WTC11 (cell line): ENCODE data around the gene TJP3. TPM values are rescaled to one million over a fixed set of nuclear protein-coding genes. Genes with fewer than 3 reads are reported as not detected.

Source experiments
- ATAC-seq: fragments of 200-7000 bp; cut with Tn5 transposase; 2 replicates; pipeline ENCODE4 v1.10.0; 2021; ENCODE audit warnings: mild to moderate bottlenecking, moderate library complexity
- CTCF ChIA-PET: fragments of 300-600 bp; sonication (Branson Sonifier 250); formaldehyde crosslinking; loops from one replicate; lab custom pipeline; 2021; ENCODE audit warnings: antibody characterized with exemption; lab: Charles Lee
- POLR2A ChIA-PET: fragments of 350-600 bp; sonication (Branson Sonifier 250); formaldehyde crosslinking; loops from one replicate; lab custom pipeline; 2021; ENCODE audit warnings: antibody characterized with exemption; lab: Charles Lee
- DNase-seq: peaks from one replicate; pipeline ENCODE4 v3.0.0; 2021; ENCODE audit warnings: low spot score
- H3K27ac Mint-ChIP-seq: 2 replicates; pipeline ENCODE4 v1.8.0; 2021; ENCODE audit warnings: mixed read lengths
- H3K27me3 Mint-ChIP-seq: 2 replicates; pipeline ENCODE4 v1.8.0; 2021; ENCODE audit warnings: low read depth, mild to moderate bottlenecking, moderate library complexity, mixed read lengths
- H3K36me3 Mint-ChIP-seq: 2 replicates; pipeline ENCODE4 v1.8.0; 2021; ENCODE audit warnings: mixed read lengths
- H3K4me1 Mint-ChIP-seq: 2 replicates; pipeline ENCODE4 v1.8.0; 2022; ENCODE audit warnings: mixed read lengths
- H3K4me3 Mint-ChIP-seq: 2 replicates; pipeline ENCODE4 v1.8.0; 2021; ENCODE audit warnings: mild to moderate bottlenecking, moderate library complexity, mixed read lengths
- H3K9me3 Mint-ChIP-seq: 2 replicates; pipeline ENCODE4 v1.8.0; 2021; ENCODE audit warnings: mixed read lengths
- AFF4 ChIP-seq: sonication (generic); formaldehyde crosslinking; IDR thresholded peaks from 2 replicates; pipeline ENCODE4 v1.8.1; 2023; ENCODE audit warnings: mild to moderate bottlenecking, missing genetic modification reagents, borderline replicate concordance
- ATF6 ChIP-seq: sonication (generic); formaldehyde crosslinking; IDR thresholded peaks from 2 replicates; pipeline ENCODE4 v1.8.1; 2023; ENCODE audit warnings: mild to moderate bottlenecking, missing genetic modification reagents
- CREB1 ChIP-seq: sonication (generic); formaldehyde crosslinking; IDR thresholded peaks from 2 replicates; pipeline ENCODE4 v1.8.0; 2023; ENCODE audit warnings: mild to moderate bottlenecking, missing genetic modification reagents
- E2F1 ChIP-seq: sonication (generic); formaldehyde crosslinking; IDR thresholded peaks from 2 replicates; pipeline ENCODE4 v1.8.0; 2022; ENCODE audit warnings: mild to moderate bottlenecking, missing genetic modification reagents
- ESRRA ChIP-seq: sonication (generic); formaldehyde crosslinking; IDR thresholded peaks from 2 replicates; pipeline ENCODE4 v1.8.1; 2022; ENCODE audit warnings: mild to moderate bottlenecking, missing genetic modification reagents, borderline replicate concordance
- GRHL2 ChIP-seq: fragments of 250-450 bp; sonication (Bioruptor Pico); IDR thresholded peaks from 2 replicates; pipeline ENCODE4 v1.8.0; 2022; ENCODE audit warnings: mild to moderate bottlenecking, moderate library complexity; ENCODE audit not compliant: insufficient replicate concordance, severe bottlenecking
- IRF1 ChIP-seq: sonication (generic); formaldehyde crosslinking; IDR thresholded peaks from 2 replicates; pipeline ENCODE4 v1.8.0; 2023; ENCODE audit warnings: missing genetic modification reagents
- MAX ChIP-seq: sonication (generic); formaldehyde crosslinking; IDR thresholded peaks from 2 replicates; pipeline ENCODE4 v1.8.0; 2022; ENCODE audit warnings: mild to moderate bottlenecking, missing genetic modification reagents
- NFYB ChIP-seq: sonication (generic); formaldehyde crosslinking; conservative IDR thresholded peaks from 2 replicates; pipeline ENCODE4 v1.8.0; 2022; ENCODE audit warnings: low read depth, missing genetic modification reagents
- NR1H2 ChIP-seq: sonication (generic); formaldehyde crosslinking; IDR thresholded peaks from 2 replicates; pipeline ENCODE4 v1.9.0; 2021; ENCODE audit warnings: mild to moderate bottlenecking, moderate library complexity, missing genetic modification reagents
- NR2C2 ChIP-seq: sonication (generic); formaldehyde crosslinking; IDR thresholded peaks from 2 replicates; pipeline ENCODE4 v1.8.0; 2022; ENCODE audit warnings: mild to moderate bottlenecking, missing genetic modification reagents
- PRRX2 ChIP-seq: fragments of 250-450 bp; sonication (Bioruptor Pico); IDR thresholded peaks from 2 replicates; pipeline ENCODE4 v1.8.0; 2021; ENCODE audit warnings: mild to moderate bottlenecking
- SMAD4 ChIP-seq: sonication (generic); formaldehyde crosslinking; IDR thresholded peaks from 2 replicates; pipeline ENCODE4 v1.8.0; 2022; ENCODE audit warnings: mild to moderate bottlenecking, missing genetic modification reagents
- TP53 ChIP-seq: sonication (generic); formaldehyde crosslinking; IDR thresholded peaks from 2 replicates; pipeline ENCODE4 v1.8.1; 2023; ENCODE audit warnings: mild to moderate bottlenecking, missing genetic modification reagents
- USF1 ChIP-seq: sonication (generic); formaldehyde crosslinking; IDR thresholded peaks from 2 replicates; pipeline ENCODE4 v1.8.0; 2022; ENCODE audit warnings: mild to moderate bottlenecking, missing genetic modification reagents
- ZBTB21 ChIP-seq: sonication (generic); formaldehyde crosslinking; IDR thresholded peaks from 2 replicates; pipeline ENCODE4 v1.8.1; 2023; ENCODE audit warnings: mild to moderate bottlenecking, missing genetic modification reagents, borderline replicate concordance
- ZBTB43 ChIP-seq: sonication (generic); formaldehyde crosslinking; IDR thresholded peaks from 2 replicates; pipeline ENCODE4 v1.8.1; 2023; ENCODE audit warnings: mild to moderate bottlenecking, missing genetic modification reagents
- ZNF263 ChIP-seq: sonication (generic); formaldehyde crosslinking; IDR thresholded peaks from 2 replicates; pipeline ENCODE4 v1.8.1; 2022; ENCODE audit warnings: low read depth, mild to moderate bottlenecking, moderate library complexity, missing genetic modification reagents
- ZNF423 ChIP-seq: fragments of 250-450 bp; sonication (Bioruptor Pico); IDR thresholded peaks from 2 replicates; pipeline ENCODE4 v2.1.2; 2022; ENCODE audit warnings: mild to moderate bottlenecking, moderate library complexity
- ZNF425 ChIP-seq: fragments of 250-450 bp; sonication (Bioruptor Pico); conservative IDR thresholded peaks from 2 replicates; pipeline ENCODE4 v1.9.0; 2021; ENCODE audit warnings: mild to moderate bottlenecking
- total RNA-seq: library from RNA; stranded (reverse); gene quantifications from 3 replicates; pipeline ENCODE4 v1.2.3, GENCODE V29; 2021

TJP3 gene
- total RNA-seq, 1 experiment from 2014 or later: 36.2 TPM

GRCh38 chr19:3775831-3776230, 67.6 kb downstream of the TJP3 start:
- Mint-ChIP-seq H3K9me3 (peaks cover 1% of the 10 kb centered on the region), H3K4me1 (peaks cover 5% of the 10 kb centered on the region), H3K27me3 (no peaks in the 10 kb centered on the region), H3K4me3 (no peak overlapping the region), H3K36me3 (peaks cover under 1% of the 10 kb centered on the region; the same call in 1 of the 2 replicates)
- CTCF ChIA-PET: interaction anchor here (2.9 kb wide), 1 partner anchor 47 kb away, joined by 10 read pairs; no protein-coding TSS in a partner anchor
- ATAC-seq: no peak
- TF ChIP-seq SMAD4 (CRISPR knock-in tag) (no peak), AFF4 (CRISPR knock-in tag) (no peak), NR1H2 (no peak), PRRX2 (no peak), ZBTB43 (CRISPR knock-in tag) (no peak), ZBTB21 (CRISPR knock-in tag) (no peak), USF1 (CRISPR knock-in tag) (no peak), IRF1 (CRISPR knock-in tag) (no peak), ESRRA (no peak), ZNF423 (CRISPR knock-in tag) (no peak), TP53 (no peak), NR2C2 (no peak), GRHL2 (no peak), CREB1 (CRISPR knock-in tag) (no peak)
- TF ChIP-seq, all 79 proteins: peak for 0
- no peak for DNase-seq
- H3K27ac Mint-ChIP-seq: no peak overlapping the region
- POLR2A ChIA-PET: interaction anchor here (0.9 kb wide), 1 partner anchor 14 kb away, joined by 3 read pairs; the partner anchor contains the start of gene MRPL54

- H3K4me3 Mint-ChIP-seq: no peak overlapping the region
Observed at GRCh38 chr19:3776479-3777040, 68.4 kb downstream of the TJP3 start.

More at GRCh38 chr19:3776479-3777040, 68.4 kb downstream of the TJP3 start:
- H3K9me3 Mint-ChIP-seq: peaks cover 8% of the 10 kb centered on the region
- CTCF ChIA-PET: no interaction called here
- DNase-seq (no peak), ATAC-seq (no peak)
- no peak overlapping the region for H3K27ac Mint-ChIP-seq
- peaks cover 8% of the 10 kb centered on the region for H3K36me3 Mint-ChIP-seq
- no peaks in the 10 kb centered on the region for H3K4me1 Mint-ChIP-seq
- TF ChIP-seq ZBTB21 (CRISPR knock-in tag): no peak
- no peak for TF ChIP-seq NR1H2
- TF ChIP-seq E2F1: no peak
- TF ChIP-seq ZNF263: no peak
- no peak for TF ChIP-seq USF1 (CRISPR knock-in tag)
- no peak for TF ChIP-seq ZNF425 (CRISPR knock-in tag)
- no peak for TF ChIP-seq MAX (CRISPR knock-in tag)
- TF ChIP-seq NR2C2: no peak
- TF ChIP-seq NFYB (CRISPR knock-in tag): no peak
- TF ChIP-seq ATF6 (CRISPR knock-in tag): no peak
- no peaks in the 10 kb centered on the region; the same call in 1 of the 2 replicates for H3K27me3 Mint-ChIP-seq
- POLR2A ChIA-PET: no interaction called here
